Posterior vena cava (tissue), 2 donors: Measurements from ENCODE around the gene DOK1. TPM values are rescaled to one million over a fixed set of nuclear protein-coding genes. Genes with fewer than 3 reads are reported as not detected.

Experiments
- DNase-seq: peaks from one replicate; pipeline ENCODE4 v3.0.0-alpha.2; 2020; ENCODE audit warnings: low spot score
- intact Hi-C, 2 donors: fragments of 100-400 bp; cut with DNase I; formaldehyde crosslinking; loops; one replicate each; pipeline versions ENCODE4 v1.14.1 to v1.14.2; 2022 to 2023
- total RNA-seq, 2 donors: library from RNA; stranded (reverse); fragmentation: NEBNext Ultra II Directional; extraction: Animal tissue kit (Norgen Biotek cat#: 25700); gene quantifications; one replicate each; pipeline ENCODE4 v1.2.1, GENCODE V29; 2021
- donor health status: DM: yes; HTN: yes; CAD: no.
- donor health status: DM: yes; HTN: yes; CAD: no.

The DOK1 gene
- total RNA-seq, 2 donors from 2014 or later, result 11.0 to 12.2 TPM

DNA sequence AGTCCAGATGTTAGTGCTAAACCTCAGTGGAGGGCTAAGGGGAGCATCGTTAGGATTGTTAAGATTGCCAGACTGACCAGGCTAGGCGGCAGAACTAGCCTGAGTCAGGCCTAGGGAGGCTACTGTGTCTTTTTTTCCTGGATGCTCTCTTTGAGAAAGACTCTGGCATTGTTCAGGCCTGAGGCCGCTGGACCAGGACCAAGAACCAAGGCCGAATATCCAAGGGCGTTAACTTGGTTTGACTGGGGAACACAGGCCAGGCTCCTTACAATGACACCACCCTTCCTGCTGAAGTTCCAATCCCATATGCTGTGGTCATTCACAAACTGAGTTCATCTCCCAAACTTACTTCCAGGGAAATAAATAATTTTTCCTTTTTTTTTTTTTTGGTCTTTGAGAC lies 14.2 kb upstream of the DOK1 start:
- DNase-seq, result peak; percentile 94
- intact Hi-C loops, result no loop called here

DNA sequence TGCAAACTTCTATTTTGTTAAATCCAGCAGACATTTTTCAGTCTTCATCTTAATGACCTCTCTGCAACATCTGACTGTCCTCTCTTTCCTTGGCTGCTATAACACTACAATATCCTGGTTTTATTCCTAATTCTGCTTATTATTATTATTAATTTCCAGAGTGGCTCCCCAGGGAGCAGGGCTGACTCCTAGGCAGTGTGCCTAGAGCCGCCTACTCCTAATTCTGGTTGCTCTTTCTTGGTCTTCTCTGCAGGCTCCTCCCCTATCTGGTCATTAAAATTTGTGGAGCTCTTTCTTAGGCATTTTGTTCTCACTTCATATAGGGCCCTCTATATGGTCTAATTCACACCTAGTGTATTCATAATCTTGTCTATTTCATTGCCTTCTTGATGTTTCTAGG lies 11.5 kb upstream of the DOK1 start:
- intact Hi-C loops, result loop anchor here in 1 of 2 donors (1.0 kb wide), 1 partner anchor 21 kb away; no protein-coding TSS in a partner anchor
- no peak for DNase-seq

DNA sequence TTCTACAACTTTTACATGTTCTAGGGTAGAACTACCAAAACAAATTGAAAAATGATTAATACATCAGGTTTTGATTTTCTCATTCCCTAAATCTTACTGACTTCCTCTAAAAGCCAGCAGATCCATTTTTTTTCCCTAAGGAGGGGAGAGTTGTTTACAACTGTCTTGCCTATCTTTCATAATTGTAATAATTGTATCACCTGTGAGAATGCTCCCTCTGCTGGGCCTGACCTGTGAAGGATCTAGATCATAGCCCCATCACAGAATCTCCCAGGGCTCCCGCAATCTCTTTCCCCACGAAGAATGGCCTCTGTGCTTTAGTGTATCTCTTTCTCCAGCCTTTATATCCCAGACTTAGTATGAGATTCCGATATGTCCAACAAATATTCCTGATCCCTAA lies 9.9 kb upstream of the DOK1 start:
- no peak for DNase-seq
- intact Hi-C loops, result no loop called here

DNA sequence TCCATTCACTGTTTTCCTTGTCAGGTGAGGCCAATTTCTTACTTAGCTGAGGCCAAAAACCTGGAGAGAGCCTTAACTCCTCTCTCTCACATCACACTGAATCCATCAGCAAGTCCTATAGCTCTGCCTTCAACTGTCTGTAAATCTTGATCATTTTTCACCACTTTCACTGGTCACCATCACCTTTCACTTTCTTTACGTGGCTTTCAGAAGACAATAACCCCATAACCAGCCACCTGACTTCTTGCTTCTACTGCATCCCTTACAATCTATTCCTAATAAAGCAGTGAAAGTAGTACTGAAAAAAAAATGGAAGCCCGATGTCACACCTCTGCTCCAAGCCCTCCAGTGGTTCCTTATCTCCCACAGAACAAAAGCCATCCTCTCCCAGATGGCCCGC lies 8.5 kb upstream of the DOK1 start:
- no peak for DNase-seq
- intact Hi-C loops, result no loop called here

DNA sequence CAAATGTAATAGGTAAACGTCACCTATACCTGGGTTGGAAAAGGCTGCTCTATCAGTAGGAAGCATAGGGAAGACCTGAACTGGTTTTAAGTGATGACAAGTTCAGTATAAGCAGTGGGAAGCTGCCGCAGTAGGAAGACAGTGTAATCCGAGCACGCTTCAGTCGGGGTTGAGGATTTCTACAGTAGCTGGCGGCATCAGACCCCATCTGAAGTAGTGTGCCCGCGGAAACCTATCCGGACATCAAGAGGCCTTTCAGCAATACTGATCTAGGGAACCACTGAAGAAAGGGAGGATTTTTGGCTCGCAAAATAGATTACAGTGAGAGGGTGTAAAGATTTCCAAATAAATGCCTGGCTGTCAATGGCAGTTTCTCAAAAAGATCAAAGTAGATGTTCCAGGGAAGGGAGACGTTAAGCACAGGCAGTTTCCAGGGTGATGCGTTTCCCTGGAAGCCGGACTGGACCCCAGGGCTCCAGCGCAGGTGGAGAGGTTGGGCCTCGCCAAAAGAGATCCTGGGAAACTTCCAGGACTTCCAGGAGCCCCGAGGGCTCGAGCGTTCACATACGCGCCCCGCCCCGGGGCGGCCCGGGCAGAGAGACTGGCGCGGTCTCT lies 6.1 kb upstream of the DOK1 start:
- no peak for DNase-seq
- intact Hi-C loops, result no loop called here

DNA sequence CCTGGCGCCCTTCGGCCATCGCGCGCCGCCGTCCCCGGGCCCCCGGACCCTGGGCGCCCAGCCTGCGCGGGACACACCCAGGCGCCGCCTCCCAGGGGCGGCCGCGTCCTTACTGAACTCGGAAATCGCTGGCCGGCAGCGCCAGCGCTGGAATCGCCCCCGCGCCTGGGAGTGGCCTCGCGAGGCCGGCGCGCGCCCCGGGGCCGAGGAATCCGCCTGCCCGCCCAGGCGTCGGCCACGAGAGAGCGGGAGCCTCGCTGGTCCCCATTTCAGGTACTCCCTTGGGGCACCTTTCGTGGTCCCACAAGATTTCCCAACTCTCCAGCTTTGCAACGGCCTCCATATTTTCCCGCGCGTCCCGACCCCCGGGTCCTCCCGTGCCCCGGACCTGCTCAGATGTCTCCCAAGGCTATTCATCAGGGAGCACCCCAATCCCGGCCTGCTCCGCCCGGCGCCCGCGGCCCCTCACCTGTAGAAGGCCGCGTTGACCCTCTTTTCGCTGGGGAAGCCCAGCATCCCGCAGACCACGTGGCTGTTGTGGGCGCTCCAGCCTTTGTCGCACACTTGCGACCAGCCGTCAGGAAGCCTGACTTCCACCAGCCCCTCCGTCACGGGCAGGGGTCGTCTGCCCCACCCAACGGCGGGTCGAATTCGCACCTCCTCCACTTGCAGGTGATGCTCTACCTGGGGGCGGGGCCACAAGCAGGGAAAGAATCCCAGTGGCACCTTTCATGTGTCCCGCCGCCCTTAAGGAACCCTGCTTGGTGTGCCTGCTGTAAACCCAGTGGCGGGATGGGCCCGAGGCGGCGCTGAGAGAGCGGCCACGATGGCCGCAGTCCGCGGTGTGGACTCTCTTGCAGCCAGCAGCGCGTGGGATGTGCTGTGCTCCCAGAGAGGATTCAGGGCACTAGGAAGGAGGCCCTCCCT lies 5.4 kb upstream of the DOK1 start:
- peak; percentile 91 for DNase-seq
- intact Hi-C loops, result no loop called here

DNA sequence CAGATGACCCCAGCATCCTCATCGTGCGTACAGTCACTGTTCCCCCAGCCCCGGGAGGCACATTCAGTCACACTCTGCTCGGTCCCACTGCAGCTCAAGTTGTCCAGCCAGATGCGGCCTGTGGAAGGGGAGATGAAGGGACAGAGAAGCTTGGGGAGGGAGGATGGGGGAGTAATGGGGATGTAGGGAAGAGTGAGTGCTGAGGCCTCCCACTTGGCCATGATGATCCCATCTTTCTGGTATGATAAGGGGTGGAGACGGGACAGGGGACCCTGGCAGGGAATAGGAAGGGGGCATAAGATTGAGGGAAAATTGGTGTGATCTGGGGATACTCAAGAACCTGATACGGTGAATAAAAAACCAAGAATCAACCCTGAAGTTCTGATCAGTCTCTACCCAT lies 4.3 kb upstream of the DOK1 start:
- no peak for DNase-seq
- intact Hi-C loops, result no loop called here

DNA sequence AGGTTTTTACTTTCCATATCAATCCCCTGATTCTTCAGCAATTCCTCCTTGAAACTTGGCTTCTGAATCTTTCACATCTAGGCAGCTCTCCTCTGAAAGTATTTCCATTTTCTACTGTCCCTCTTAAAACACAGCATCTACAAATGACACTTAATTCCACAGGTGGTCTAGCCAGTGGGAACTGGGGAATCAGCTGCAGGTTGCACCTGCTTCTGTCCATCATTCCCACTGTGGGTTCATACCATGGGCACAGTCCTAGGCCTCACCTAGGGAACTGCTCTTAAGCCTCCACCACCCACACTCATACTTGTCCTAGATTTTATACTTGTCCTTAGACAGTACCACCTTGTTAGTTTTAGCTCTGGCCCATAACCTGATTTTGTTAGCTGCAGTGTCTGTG lies 3.0 kb upstream of the DOK1 start:
- intact Hi-C loops, result no loop called here
- DNase-seq, result no peak

DNA sequence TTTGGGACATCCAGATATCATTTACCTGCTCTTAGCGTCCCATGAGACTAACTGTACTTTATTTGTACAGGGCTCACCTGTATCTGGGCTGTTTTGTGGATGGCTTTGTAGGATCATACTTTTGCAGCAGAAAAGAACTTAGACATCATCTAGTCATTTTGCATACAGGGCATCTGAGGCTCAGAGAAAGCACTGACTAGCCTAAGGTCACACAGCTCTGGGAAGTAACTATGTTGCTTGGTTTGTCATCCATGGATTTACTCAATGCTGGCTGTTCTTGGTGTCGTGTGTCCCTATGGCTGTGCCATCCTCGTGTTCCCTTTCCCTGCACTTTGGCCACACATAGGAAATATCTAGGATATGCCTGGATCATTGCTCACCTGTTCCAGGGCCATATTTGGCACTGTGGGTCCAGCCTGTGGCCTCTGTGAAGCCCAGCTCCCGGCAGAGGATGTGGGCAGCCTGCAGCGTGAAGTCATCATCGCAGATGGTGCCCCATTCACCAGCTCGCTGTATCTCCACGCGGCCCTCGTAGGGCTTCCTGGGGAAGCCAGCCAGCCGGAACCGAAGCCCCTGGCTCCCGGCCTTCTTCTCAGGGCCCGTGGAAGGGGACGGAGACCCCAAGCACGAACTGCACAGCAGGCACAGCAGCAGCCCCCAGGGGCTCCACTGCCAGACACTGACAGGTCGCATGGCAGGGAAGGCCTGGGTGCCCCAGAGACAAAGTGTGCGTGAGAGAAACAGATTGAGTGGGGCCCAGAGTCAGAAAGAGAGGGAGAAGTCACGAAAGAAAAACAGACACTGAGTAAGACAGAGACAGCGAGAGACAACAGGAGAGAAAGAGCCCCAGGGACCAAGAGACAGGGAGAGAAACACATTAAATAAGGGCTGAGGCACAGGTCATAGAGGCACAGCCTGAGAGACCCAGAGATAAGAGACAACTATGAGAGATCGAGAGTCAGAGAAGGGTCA lies 2.3 kb upstream of the DOK1 start:
- no peak for DNase-seq
- intact Hi-C loops, result no loop called here

DNA sequence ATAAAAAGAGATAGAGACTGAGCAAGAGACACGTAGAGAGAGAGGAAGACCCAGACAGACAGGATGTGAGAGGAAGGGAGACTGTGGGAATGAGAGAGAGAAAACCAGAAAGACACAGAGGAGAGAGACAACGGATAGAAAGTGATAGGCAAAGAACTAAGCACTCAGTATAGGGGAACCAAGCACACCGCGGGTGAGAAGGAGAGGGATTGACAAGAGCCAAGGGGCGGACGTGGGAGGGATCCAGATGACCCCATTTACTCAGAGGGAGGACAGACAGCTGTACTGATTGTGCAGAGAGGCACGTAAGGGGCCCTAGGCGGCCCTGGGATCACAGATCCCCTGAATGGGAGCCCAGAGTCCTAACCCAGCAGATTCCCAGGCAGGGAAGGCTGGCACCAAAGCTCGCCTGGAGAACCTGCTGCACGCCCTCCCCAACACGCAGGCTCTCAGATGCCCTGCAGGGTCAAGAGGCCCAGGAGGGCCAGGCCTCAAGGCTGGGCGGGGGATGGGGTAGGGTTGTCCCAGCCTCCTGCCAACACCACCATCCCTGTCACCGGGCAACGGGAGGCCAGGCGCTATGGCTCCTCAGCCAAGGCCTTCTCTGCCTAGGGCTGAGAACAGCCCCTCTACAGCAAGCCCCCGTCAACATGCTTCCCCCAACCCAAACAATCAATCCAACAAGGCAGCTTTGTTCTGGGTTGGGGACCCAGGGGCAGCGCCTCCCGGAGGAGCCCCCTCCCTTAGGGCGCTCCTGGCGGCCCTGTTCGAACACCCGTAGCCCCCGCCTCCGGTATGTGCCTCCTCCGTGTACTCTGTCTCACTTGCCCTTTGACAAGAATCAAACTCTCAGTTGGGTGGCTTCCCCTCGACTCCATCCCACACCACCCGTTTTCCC lies 1.4 kb upstream of the DOK1 start:
- intact Hi-C loops, result no loop called here
- peak; percentile 79 for DNase-seq

DNA sequence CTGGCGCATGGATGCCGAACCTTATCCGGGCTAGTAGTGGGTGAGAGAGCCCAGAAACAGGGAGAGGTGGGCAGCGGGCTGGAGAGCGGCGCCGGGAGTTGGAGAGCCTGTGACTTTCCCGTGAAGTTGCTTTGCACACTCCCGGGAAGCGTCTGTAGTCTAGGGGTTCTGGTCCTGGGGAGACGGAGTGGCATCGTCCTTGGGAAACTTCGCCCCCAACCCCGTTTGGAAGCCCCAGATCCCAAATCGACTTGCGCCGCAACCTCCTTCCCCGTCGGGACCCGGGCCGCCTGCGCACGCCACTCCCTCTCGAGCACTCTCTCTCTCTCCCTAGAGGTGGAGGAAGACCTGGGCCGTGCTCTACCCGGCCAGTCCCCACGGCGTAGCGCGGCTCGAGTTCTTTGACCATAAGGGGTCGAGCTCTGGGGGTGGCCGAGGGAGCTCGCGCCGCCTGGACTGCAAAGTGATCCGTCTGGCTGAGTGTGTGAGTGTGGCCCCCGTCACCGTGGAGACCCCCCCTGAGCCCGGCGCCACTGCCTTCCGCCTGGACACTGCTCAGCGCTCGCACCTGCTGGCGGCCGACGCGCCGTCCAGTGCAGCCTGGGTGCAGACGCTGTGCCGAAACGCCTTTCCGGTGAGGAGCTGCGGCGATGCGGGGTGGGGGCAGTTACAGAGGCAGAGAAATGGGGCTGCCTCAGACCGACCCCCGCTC lies 456 bp downstream of the DOK1 start:
- DNase-seq, result peak; percentile 91
- intact Hi-C loops, result no loop called here

DNA sequence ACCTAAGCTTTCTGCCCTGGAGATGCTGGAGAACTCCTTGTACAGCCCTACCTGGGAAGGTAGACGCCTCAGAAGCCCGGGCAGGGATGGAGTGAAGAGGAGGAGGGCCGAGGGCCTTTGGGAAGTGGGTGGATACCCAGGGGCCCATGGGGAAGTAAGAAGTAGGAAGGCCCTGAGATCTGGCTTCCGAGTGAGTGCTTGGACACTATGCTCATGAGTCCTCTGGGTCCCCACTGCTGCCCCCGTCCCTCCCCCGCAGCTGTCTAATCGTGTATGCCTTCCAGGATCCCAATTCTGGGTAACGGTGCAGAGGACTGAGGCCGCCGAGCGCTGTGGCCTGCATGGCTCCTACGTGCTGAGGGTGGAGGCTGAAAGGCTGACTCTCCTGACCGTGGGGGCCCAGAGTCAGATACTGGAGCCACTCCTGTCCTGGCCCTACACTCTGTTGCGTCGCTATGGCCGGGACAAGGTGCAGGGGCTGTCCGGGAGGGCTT lies 1.1 kb downstream of the DOK1 start:
- peak; percentile 80 for DNase-seq
- intact Hi-C loops, result no loop called here

DNA sequence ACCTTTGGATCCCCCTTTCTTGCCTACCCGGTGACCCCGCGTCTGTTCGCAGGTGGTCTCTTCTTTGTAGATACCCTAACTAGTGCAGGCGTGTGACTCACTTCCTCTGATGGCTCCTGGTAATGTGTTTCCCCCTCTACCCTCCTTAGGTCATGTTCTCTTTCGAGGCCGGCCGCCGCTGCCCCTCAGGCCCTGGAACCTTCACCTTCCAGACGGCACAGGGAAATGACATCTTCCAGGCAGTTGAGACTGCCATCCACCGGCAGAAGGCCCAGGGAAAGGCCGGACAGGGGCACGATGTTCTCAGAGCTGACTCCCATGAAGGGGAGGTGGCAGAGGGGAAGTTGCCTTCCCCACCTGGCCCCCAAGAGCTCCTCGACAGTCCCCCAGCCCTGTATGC lies 1.6 kb downstream of the DOK1 start:
- intact Hi-C loops, result no loop called here
- DNase-seq, result no peak

DNA sequence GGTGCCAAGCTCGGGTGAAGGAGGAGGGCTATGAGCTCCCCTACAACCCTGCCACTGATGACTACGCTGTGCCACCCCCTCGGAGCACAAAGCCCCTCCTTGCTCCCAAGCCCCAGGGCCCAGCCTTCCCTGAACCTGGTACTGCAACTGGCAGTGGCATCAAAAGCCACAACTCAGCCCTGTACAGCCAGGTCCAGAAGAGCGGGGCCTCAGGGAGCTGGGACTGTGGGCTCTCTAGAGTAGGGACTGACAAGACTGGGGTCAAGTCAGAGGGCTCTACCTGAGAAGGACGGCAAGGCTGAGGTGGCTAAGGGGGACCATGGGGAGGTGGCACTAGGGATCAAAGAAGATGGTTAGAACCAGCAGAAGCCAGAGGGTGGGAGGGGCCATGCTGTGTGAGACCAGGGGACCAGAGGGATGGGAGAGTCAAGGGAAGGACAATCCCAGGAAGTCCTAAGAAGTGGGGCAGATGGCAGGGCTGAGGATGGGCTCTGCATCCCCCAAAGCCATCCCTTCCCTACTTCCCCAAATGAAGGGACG lies 2.4 kb downstream of the DOK1 start:
- intact Hi-C loops, result no loop called here
- no peak for DNase-seq

DNA sequence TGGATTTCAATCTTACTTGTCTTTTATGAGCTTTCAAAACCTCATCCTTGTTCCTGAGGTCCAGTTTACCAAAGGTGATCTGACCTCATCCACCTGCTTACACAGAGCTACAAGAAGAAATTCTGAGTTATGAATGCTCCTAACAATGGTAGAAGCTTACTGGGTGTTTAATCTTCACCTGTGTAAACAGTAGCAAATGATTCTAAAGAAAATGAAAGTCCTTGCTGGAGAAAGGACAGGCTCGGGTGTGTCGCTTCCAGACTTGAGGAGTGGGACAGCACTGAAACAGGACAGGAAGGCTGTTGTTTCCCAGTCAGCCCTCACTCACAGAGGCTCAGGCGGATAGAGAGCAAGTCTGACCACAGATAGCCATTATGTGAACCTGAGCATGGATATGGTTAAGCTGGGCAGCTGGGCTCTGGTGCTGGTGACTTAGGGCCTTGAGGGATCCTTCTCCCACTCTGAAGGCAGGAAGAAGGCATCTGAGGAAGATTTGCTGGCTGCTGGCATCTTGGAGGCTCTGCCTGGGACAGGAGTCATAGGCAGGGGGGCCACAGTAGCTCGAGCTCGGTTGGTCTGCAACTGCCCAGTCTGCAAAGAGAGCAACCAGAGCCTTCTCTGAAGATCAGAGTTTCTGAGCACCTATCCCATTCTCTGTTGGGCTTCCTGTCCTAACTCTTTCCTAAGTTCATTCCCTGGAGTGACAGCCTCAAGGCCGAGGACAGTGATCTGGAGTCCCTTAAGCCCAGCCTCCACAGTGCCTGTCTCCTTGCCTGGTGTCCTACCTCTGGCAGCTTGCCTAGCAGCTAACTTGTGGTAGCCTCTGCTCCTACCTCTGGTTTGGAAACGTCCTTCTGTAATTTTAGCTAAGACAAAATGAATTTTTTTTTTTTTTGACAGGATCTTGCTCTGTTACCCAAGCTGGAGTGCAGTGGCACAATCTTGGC lies 4.0 kb downstream of the DOK1 start:
- intact Hi-C loops, result no loop called here
- DNase-seq, result no peak

DNA sequence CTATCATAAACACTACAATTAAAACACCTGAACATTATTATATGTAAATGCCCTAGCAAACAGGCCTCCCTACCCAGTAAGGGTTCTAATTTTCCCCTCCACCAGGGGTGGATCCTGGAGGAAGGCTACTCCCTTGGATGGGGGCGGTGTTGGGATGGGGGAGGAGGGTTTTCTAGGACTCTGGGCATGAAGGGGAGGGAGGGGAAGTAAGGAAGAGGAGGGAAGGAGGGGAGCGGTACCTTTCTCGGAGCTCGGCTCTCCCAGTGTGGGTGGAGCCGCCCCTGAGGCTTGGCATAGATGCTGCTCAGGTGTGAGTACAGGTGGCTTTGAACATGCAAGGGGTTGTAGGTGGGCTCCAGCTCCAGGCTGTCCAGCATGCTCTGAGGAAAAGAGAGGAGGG lies 5.4 kb downstream of the DOK1 start:
- intact Hi-C loops, result no loop called here
- no peak for DNase-seq

DNA sequence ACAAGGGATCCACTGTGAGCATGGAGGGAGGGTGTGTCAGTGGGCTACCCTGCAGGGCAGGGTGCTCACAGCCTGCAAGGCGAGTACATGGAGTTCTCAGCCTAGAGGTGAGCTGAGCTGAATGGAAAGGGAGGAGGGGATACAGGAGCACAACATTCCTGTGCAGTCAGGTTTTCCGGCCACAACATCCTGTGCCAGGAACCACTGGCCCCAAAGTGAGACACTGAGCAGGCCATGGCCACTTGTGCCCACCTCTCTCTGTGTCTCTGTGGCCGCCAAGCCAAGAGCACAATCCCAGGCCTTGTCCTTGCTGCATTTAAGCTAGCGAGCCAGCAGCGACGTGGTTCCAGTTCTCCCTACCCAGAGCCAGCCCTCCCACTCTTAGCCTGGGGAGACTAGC lies 6.1 kb downstream of the DOK1 start:
- no peak for DNase-seq
- intact Hi-C loops, result no loop called here
